Cortex of kidney (tissue), 1 donor: ENCODE results near the gene PTPN9.
"Not testable (repeated sequence)": the region's sequence is repeated elsewhere in the genome, so short reads cannot be mapped to it uniquely, and the experiment has no call there.

ENCODE experiments used
- DNase-seq: peaks from one replicate; lab custom pipeline; 2025; lab: John Stamatoyannopoulos, UW

Gene PTPN9

GRCh38 chr15:75582943-75583342, 3.8 kb upstream of the PTPN9 start:
- not testable (repeated sequence) for DNase-seq

DNA sequence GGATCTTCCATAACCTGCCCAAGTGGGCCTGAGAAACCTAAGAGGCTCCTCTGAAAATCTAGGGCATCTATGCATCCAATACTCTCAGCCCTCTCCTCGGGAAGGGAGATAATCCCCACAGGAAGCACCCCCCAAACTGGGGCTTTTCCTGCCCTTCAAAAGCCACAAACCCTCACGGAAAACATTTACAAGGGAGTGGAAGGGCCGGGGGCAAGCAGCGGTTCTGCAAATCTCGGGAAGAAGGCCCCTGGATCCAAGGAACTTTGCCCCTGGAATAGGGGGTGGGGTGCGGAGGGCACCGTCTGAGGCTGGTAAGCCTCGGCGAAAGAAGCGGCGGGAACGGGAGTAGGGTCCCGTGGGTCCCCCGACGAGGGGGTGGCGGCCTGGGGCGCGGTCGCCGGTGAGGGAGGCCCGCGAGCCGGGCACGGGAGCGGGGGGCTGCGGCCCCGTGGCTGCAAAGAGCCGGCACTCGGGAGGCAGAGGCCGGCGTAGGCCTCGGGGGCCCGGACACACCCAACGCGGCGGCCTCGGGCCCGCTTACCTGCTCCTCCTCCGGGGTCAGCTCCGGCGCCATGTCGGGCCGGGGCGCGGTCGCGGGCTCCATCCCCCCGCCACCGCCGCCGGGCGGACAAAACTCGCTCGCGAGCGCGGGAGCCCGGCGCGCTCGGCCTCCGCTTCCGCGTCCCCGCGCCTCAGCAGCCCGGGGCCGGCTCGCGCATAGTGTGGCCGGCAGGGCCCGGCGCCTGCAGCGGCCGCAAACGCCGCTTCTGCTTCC, 755 bp downstream of the PTPN9 start:
- no peak for DNase-seq

- DNase-seq = no peak
These were observed 1.5 kb downstream of the PTPN9 start for GRCh38 chr15:75577401-75578172.

- no peak for DNase-seq
These were observed 5.3 kb downstream of the PTPN9 start for GRCh38 chr15:75573648-75574384.

DNA sequence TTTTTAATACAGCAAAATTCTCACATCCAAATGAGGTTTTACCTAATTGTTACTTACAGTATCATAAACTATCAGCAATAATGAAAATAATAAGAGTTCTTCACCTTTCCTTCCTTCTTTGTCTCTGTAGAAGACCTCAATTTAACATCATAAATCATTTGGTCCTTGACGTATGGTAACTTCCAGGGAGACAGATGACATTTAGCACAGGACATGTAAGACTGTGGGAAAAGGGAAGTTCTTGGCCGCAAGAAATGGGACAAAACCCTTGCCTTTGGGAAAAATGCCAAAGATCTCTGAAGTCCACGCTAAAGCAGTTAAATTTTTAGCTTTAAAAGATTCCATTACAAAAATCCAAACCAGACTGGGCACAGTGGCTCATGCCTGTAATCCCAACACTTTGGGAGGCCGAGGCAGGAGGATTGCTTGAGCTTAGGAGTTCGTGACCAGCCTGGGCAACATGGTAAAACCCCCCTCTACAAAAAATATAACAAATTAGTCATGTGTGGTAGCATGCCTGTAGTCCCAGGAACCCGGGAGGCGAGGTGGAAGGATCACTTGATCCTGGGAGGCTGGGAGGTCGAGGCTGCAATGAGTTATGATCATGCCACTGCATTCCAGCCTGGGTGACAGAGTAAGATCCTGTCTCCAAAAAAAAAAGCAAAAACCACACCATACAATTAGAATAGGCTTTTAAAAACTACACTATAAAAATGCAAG, 8.8 kb downstream of the PTPN9 start:
- DNase-seq = no peak

DNA sequence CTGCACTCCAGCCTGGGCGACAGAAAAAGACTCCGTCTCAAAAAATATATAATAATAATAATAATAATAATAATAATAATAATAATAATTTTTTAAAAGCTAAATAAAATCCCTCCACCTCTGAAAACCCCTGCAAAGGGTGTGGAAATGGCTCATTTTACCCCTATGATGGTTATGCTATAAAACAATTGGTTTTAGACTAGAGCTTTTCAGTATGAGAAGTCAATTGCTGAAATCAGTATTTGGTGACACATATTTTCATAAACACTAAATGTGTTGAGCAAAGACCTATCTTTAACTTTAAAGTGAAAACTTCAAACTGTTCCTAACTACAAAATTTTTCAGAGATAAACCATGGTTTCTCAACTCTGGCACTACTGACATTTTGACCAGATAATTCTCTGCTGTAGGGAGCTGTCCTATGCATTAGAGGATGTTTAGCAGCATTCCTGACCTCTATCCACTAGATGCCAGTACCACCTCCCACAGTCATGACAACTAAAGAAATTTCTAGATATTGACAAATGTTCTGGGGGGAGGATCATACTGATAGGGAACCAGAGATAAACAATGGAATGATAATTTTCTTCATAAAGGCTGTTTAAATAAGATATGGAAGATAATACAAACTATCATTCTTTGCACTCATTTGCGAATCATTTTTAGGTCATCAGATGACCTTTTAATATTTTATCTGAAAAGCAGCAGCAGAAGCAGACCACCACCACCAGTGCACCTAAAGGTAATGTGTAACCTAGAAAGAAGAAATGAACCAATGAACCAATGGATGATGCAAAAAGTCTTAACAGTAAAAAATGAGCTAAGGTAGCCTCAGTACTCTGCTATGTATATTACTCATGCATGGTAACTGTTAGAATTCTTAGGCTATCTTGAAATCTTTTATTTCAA, 13.8 kb downstream of the PTPN9 start:
- no peak for DNase-seq

DNA sequence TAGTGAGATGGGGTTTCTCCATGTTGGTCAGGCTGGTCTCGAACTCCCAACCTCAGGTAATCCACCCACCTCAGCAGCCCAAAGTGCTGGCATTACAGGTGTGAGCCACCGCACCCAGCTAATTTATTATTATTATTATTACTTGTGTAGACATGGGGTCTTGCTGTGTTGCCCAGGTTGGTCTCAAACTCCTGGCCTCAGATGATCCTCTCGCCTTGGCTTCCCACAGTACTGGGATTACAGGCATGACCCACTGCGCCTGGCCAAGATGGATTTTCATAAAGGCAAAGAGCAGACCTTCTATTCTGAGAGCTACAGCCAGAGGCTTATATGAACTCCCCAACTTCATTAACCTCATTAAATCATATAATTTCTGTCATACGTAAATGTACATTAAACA, 17.2 kb downstream of the PTPN9 start:
- no peak for DNase-seq

GRCh38 chr15:75559360-75559759, 19.8 kb downstream of the PTPN9 start:
- DNase-seq = not testable (repeated sequence)

DNA sequence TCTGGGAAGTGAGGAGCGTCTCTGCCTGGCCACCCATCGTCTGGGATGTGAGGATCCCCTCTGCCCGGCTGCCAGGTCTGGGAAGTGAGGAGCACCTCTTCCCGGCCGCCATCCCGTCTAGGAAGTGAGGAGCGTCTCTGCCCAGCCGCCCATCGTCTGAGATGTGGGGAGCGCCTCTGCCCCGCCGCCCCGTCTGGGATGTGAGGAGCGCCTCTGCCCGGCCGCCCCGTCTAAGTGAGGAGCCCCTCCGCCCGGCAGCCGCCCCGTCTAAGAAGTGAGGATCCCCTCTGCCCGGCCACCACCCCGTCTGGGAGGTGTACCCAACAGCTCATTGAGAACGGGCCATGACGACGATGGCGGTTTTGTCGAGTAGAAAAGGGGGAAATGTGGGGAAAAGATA, 20.2 kb downstream of the PTPN9 start:
- not testable (repeated sequence) for DNase-seq

- no peak for DNase-seq
These were observed 24.4 kb downstream of the PTPN9 start for GRCh38 chr15:75554717-75555116.

DNA sequence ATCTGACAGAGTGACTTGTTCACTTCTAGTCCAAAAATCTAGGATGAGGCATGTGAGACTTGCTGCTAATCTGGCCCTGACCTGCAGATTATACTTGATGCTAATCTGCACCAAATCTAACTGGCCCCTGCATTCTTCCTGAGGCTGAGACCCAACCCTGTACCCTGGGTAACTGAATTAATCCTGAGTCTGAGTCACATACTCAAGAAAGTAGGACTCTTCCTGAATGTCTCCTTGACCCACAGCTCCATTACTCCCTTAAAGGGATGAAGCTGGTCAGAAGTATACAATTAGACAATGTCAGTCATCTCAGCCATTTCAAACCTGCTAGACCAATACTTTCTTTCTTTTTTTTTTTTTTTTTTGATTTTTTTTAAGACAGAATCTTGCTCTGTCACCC, 25.5 kb downstream of the PTPN9 start:
- no peak for DNase-seq

GRCh38 chr15:75551091-75551490, 28.0 kb downstream of the PTPN9 start:
- DNase-seq = no peak

DNA sequence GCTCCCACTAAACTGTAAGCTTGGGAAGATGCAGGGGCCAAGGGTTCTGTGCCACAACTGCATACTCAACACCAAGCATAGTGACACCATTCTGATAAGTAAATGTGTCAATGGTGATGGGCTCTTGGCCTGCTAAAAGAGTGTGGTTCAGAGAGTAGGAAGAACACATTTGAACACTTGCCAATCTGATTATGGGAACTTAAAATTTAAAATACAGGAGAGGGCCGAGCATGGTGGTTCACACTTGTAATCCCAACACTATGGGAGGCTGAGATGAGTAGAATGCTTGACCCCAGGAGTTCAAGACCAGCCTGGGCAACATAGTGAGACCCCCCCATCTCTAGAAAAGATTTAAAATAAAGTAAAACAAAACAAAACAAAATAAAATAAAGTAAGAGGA, 34.1 kb downstream of the PTPN9 start:
- no peak for DNase-seq

DNA sequence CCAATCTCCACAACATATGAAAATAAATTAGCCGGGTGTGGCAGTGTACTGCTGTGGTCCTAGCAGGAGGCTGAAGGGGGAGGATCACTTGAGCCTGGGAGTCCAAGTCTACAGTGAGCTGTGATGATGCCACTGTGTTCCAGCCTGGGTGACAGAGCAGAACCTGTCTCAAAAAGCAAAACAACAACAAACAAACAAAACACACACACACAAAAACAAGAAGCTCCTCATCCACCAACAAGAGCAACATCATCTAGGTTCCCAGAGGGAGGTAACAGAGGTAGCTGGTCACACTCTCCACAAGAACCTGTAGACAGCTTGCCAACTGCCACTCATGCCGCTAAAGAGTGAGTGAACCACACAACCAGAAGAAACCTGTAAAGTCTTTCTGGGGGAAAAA, 34.8 kb downstream of the PTPN9 start:
- DNase-seq = no peak

GRCh38 chr15:75542949-75543545, 36.1 kb downstream of the PTPN9 start:
- not testable (repeated sequence) for DNase-seq

GRCh38 chr15:75542386-75542797, 36.7 kb downstream of the PTPN9 start:
- no peak for DNase-seq

DNA sequence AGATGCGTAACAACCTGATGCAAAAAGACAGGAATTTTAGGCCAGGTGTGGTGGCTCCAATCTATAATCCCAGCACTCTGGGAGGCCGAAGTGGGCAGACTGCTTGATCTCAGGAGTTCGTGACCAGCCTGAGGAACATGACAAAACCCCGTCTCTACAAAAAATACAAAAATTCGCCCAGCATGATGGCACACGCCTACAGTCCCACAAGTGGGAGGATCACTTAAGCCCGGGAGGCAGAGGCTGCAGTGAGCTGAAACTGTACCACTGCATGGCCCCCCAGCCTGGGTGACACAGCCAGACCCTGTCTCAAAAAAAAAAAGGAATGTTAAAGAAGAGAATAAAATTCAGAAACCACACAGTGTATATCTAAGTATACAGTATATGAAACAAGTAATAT, 40.7 kb downstream of the PTPN9 start:
- no peak for DNase-seq

DNA sequence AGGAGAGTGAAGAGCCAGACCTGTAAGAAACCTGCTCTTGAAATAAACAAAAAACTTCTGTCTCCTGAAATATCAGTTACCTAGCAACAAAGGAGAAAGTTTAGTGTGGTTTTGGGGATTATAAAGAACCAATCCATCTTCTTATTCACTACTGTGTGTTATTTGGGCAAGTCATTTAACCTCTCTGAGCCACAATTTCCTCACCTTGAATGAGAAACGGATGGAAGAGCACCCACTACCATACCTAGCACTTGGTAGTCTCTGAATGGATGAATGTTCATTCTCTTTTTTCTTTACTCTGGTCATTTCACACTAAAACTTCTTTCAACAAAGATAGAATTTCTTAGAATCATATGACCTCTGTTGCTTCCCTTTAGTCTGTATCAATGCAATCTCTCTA, 45.2 kb downstream of the PTPN9 start:
- DNase-seq = no peak

DNA sequence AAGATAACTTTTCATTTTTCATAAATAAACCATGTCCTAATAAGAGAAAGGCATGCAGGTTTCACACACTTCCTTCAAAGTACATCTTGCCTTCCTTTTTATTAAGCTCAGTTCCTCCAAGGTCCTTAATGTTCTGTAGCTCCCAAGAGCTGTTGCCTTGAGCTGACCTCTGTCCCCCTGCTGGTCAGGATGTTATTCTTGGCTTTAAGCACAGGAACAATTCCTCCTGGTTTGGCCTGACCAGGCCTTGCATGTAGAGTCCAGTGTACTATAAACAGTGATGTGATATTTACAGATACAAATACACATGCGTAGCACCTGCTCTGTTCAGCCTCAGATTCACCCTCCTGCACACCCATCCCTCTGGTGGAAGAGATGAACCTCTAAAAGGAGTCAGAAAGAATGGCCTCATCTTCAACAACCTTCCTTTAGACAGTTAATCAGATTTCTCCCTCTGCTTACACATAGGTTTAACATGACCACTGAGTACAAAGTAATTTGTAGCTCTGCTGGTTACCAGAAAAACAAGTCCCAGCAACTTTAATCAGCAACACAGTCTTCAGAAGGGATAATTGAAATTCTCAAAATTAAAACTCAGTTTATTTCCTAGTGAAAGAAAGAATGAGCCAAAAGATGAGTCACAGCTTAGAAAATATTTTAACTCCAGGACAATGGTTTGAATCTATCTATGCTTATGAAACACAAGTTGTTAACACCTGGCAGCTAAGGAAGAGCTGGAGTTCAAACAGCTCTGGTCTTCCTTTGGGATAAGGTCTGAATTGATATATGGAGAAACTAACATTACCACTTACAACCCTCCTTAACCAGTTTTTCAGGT, 46.5 kb downstream of the PTPN9 start:
- no peak for DNase-seq

- no peak for DNase-seq
These were observed 48.1 kb downstream of the PTPN9 start for GRCh38 chr15:75531041-75531450.
